Heart right ventricle (tissue), 16 donors: Measurements from ENCODE around the gene ULK2. TPM values are rescaled to one million over a fixed set of nuclear protein-coding genes. Genes with fewer than 3 reads are reported as not detected.

Experiments
- ATAC-seq, 8 donors: fragments of 200-7000 bp; cut with Tn5 transposase; one replicate each; pipeline ENCODE4 v1.9.1; 2020; ENCODE audit warnings: mild to moderate bottlenecking in 8 of 8, moderate library complexity in 8 of 8, moderate number of reproducible peaks in 1 of 8
- DNase-seq, 2 donors: peaks; one replicate each; pipeline ENCODE4 v3.0.0-alpha.2; 2020
- H3K27ac ChIP-seq, 10 donors: fragments of 200-600 bp; sonication (generic) in 2 of 10; one replicate each; pipeline versions ENCODE4 v1.5.0 to v1.8.0; 2020 to 2022; ENCODE audit warnings: mild to moderate bottlenecking in 3 of 10
- H3K27me3 ChIP-seq, 7 donors: fragments of 200-600 bp; one replicate each; pipeline ENCODE4 v1.8.0; 2021 to 2022; ENCODE audit warnings: mild to moderate bottlenecking in 2 of 7
- H3K36me3 ChIP-seq, 9 donors: fragments of 200-600 bp; sonication (generic) in 1 of 9; one replicate each; pipeline versions ENCODE4 v1.5.0 to v1.8.0; 2020 to 2022; ENCODE audit warnings: mild to moderate bottlenecking in 2 of 9
- H3K4me1 ChIP-seq, 9 donors: fragments of 200-600 bp; sonication (generic) in 1 of 9; one replicate each; pipeline versions ENCODE4 v1.5.0 to v1.8.0; 2020 to 2022; ENCODE audit warnings: mild to moderate bottlenecking in 4 of 9
- H3K4me3 ChIP-seq, 10 donors: fragments of 200-600 bp; sonication (generic) in 2 of 10; one replicate each; pipeline versions ENCODE4 v1.5.0 to v1.8.0; 2020 to 2022; ENCODE audit warnings: mild to moderate bottlenecking in 7 of 10, moderate library complexity in 2 of 10
- H3K9me3 ChIP-seq, 11 donors: fragments of 200-600 bp in 10 of 11; sonication (generic) in 2 of 11; one replicate each; pipeline versions ENCODE4 v1.5.0 to v1.8.0; 2013 to 2022; ENCODE audit warnings: mild to moderate bottlenecking in 2 of 11, control low read depth in 1 of 11, moderate library complexity in 1 of 11
- WGBS, 2 donors: extraction: QIAGEN DNeasy Blood & Tissue Kit; methylation state at CpG; one replicate each; pipeline ENCODE4 v1.1.7; 2013; ENCODE audit warnings: inconsistent platforms in 1 of 2; 5-methylcytosine and 5-hydroxymethylcytosine counted together
- intact Hi-C, 10 donors: fragments of 100-400 bp; cut with DNase I; formaldehyde crosslinking; loops; one replicate each; pipeline versions ENCODE4 v1.11.1 to v1.14.2; 2022
- polyA plus RNA-seq, 2 donors: library from polyadenylated mRNA; stranded (reverse); fragments of 200-250 nt; gene quantifications; one replicate each; pipeline ENCODE4 v1.2.3, GENCODE V29; 2013
- total RNA-seq, 10 donors: library from RNA; stranded (reverse); fragmentation: NEBNext Ultra II Directional in 3 of 10; extraction: Animal tissue kit (Norgen Biotek cat#: 25700) in 3 of 10; gene quantifications; one replicate each; pipeline versions ENCODE4 v1.2.1 to v1.2.4, GENCODE V29; 2021 to 2023
- TF ChIP-seq, protein P1 (sequence below), 9 donors: fragments of 200-600 bp; sonication (generic) in 2 of 9; IDR thresholded peaks; one replicate each; pipeline versions ENCODE4 v1.5.0 to v1.8.0; 2021 to 2022; ENCODE audit warnings: antibody characterized with exemption in 9 of 9, mild to moderate bottlenecking in 5 of 9, moderate library complexity in 1 of 9
- donor health status: Arrhythmogenic right ventricular cardiomyopathy.
- donor health status: ischemic (EF 13 %, LVEDD 7.1; RV severe dilation, severe dysfunction).
- donor health status: healthy with polysubstance abuse.
- donor health status: DM: no; HTN: yes; CAD: no.
- donor health status: DM: no; HTN: no; CAD: no.
- donor health status: ischemic (EF 25% LVEDD 6.9; RV normal size, moderate dysfunction).
- donor health status: ischemic (EF 25% LVEDD 5.7; RV mildly dilated, moderate dysfunction).
- donor health status: healthy.
- donor health status: DM: yes; HTN: yes; CAD: no.
- donor health status: Ischemic cardiomyopathy.
- donor health status: ischemic (EF 35%, LVEDD 5.7; RV mildly dilated, moderate dysfunction).
- donor health status: nonischemic (EF 11% LVEDD 7.7; RV severe dilation, severe dysfunction).
- donor health status: DM: yes; HTN: yes; CAD: no.
- donor health status: PGD.
- donor health status: ischemic (EF 29% LVEDD 5.4; RV normal size, mild dysfunction).
- donor health status: nonischemic (EF 23%, LVEDD 6.1; RV moderate dilation, normal function).

The ULK2 gene
- total and polyA plus RNA-seq, 12 donors: 2.9 to 23.7 (median 16.7) TPM

DNA sequence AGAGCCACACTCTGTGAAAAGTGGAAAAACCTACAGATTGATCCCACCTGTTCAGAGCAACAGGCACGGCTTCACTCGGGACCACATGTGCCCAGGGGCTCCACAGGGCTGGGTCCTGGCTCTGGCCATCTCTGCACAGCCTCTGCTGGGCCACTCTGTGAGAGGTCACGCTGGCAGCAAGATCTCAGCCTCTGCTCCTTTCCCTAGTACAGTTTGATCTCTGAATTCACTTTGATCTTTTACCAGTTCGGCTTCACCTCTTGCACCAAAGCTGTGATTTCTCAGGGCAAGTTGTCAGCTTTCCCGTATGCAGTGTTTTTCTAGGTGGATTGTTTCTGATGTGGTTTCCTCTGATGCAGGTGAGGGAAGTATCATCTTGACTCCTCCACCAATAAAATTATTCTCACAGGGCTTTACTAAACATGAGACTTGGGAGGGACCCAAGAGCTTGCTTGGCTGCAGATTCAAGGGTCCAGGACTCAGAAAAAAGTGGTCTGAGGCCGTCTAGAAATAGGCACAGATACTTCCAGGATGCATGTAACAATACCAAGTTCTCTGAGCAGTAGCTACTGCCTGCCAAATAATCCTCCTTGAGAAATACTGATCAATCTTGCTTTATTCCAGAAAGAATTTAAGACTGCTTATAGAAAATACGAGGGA, 95.6 kb downstream of the ULK2 start:
- Histone ChIP-seq H3K36me3 (peaks cover 0 to 40% (median 21%) of the 10 kb centered on the region in 9 donors), H3K4me1 (no peaks in the 10 kb centered on the region), H3K27ac (peak overlapping the region in 1 of 10 donors; percentile 31), H3K4me3 (no peak overlapping the region), H3K27me3 (no peaks in the 10 kb centered on the region), H3K9me3 (no peaks in the 10 kb centered on the region)
- TF ChIP-seq, protein P1, sequence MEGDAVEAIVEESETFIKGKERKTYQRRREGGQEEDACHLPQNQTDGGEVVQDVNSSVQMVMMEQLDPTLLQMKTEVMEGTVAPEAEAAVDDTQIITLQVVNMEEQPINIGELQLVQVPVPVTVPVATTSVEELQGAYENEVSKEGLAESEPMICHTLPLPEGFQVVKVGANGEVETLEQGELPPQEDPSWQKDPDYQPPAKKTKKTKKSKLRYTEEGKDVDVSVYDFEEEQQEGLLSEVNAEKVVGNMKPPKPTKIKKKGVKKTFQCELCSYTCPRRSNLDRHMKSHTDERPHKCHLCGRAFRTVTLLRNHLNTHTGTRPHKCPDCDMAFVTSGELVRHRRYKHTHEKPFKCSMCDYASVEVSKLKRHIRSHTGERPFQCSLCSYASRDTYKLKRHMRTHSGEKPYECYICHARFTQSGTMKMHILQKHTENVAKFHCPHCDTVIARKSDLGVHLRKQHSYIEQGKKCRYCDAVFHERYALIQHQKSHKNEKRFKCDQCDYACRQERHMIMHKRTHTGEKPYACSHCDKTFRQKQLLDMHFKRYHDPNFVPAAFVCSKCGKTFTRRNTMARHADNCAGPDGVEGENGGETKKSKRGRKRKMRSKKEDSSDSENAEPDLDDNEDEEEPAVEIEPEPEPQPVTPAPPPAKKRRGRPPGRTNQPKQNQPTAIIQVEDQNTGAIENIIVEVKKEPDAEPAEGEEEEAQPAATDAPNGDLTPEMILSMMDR (IDR thresholded peaks at IDR 0.05): no peak
- intact Hi-C loops: loop anchor here in 1 of 10 donors (2.0 kb wide), 1 partner anchor 257 kb away; no protein-coding TSS in a partner anchor
- ATAC-seq (peak in 2 of 8 donors; percentile 13 to 27), DNase-seq (no peak)
- WGBS, 2 donors: 71 to 73% methylated on average over 7 of the region's 7 CpGs

DNA sequence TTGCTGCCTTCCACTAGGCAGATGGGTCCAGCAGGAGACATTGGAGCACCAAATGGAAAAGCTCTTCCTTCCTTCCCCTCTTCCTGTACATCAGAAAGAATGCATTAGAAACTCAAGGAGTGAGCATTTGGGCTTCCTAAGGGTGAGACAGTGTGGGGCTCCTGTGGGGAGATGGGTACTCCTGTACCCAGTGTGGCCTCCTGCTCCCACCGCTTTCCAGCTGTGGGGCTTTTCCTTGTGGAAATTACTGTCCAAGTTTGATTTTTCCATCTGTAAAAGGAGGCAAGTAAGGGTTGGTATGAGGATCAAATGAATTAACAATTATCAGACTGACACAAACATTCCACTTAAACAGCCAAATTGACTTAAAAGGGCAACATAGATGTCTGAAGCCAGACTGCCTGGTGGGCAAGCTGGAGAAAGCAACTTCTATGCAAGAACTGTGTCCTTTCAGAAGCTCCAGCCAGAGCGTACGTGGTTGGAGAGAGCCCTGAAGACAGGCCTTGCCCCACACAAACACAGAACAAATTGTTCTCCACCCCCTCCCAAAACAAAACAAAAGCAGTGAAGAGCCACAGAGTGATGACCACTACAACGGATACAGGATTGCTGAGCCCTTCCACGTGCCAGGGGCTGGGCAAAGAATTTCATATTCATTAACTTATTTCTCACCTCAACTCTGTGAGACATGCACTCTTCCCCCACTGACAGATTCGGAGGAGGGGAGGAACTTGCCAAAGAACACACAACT, 96.6 kb downstream of the ULK2 start:
- TF ChIP-seq, protein P1 (IDR thresholded peaks at IDR 0.05): no peak
- DNase-seq (no peak), ATAC-seq (peak in 1 of 8 donors; percentile 18)
- H3K36me3 ChIP-seq: peaks cover 0 to 31% (median 12%) of the 10 kb centered on the region in 9 donors
- H3K27me3 ChIP-seq: no peaks in the 10 kb centered on the region
- intact Hi-C loops: loop anchor here in 1 of 10 donors (2.0 kb wide), 1 partner anchor 256 kb away; no protein-coding TSS in a partner anchor
- H3K27ac ChIP-seq: peak overlapping the region in 1 of 10 donors; percentile 31
- H3K9me3 ChIP-seq: no peaks in the 10 kb centered on the region
- H3K4me1 ChIP-seq: peaks cover 0 to 6% (median 0%) of the 10 kb centered on the region in 9 donors
- no peak overlapping the region for H3K4me3 ChIP-seq
- WGBS, 2 donors: 80 to 83% methylated on average over 6 of the region's 6 CpGs

DNA sequence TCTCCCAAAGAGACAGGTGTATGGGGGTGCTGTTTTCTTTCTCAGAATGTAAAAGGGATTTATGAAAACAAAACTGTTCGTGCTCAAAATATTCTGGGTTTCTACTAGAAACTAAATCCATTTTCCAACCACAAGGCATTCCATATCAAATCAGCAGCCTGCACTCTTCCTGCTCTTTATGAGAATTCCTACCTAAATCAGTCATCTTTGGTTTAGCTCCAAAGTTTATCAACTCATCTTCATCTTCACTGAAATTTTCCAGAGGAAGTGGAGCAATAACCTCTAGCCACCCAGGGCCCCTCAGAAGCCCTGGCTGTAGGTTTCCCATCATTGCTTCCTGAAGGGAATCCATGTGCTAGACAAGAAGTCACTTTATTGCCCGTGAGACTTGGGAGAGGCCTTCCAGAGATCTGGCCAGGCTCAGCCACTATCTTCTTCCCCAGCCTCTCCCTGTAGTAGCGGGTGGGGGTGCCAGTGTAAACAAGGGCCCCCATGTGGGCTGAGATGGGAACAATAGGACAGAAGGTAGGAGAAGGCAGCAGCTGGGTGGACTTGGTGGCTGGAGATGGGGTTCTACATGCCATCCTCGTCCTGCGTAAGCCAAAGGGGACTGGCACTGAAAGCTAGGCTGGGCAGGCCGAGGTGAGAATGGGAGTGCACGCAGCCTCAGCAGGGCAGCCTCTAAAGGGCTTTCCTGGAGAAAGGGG, 97.6 kb downstream of the ULK2 start:
- TF ChIP-seq, protein P1 (IDR thresholded peaks at IDR 0.05): no peak
- Histone ChIP-seq H3K27me3 (no peaks in the 10 kb centered on the region), H3K36me3 (peaks cover 0 to 20% (median 1%) of the 10 kb centered on the region in 9 donors), H3K4me1 (peaks cover 0 to 7% (median 0%) of the 10 kb centered on the region in 9 donors), H3K4me3 (no peak overlapping the region), H3K27ac (no peak overlapping the region), H3K9me3 (no peaks in the 10 kb centered on the region)
- WGBS, 2 donors: 79 to 86% methylated on average over 7 of the region's 7 CpGs
- intact Hi-C loops: loop anchor here in 7 of 10 donors (2.0 to 10.0 kb wide), 6 partner anchors 65 to 408 kb away; partner anchors contain the start of genes B9D1 (in 5 of the 7) and ALDH3A2 (in 2 of the 7)
- DNase-seq (no peak), ATAC-seq (no peak)
